ENCODE results near the gene ZNF358. TPM values are rescaled to one million over a fixed set of nuclear protein-coding genes. Genes with fewer than 3 reads are reported as not detected.

The ZNF358 gene
- total RNA-seq, 1 donor from 2014 or later = 87.6 TPM

DNA sequence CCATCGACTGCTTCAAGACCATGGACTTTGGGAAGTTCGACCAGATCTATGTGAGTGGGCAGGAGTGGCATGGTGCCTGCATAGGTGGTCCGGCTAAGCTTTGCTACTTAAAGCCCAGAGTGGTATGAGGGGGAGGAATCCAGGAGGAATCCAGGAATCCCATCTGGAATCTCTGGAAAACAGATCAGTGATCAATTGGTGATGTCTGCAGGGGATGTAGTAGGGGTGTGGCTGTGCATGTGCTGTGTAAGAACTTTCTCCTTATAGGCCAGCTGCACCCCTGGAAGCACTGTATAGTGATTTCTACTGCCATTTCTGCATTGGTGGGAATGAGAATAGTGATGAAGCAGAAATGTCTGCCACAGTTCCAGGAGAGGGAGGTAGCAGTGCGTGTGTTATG is 43.2 kb downstream of the ZNF358 start:
- no peak for DNase-seq (ENCODE audit: low spot score)

DNA sequence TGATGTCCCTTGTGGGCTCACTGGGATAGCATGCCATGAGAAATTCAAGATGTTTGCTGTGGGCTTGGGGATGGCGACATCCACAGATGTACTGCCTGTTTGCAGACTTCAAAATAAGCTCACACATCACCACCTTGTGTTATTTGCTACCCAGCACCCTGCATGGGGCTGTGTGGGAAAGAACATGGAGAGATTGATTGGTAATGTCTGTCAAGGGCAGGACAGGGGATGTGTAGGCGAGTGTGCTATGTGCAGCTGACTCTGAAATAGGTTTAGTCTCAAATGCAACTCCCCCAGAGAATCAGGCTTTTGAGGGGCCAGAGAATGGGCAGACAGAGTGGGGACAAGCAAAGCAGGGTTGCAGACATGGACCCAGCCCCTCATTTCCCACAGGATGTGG is 44.4 kb downstream of the ZNF358 start:
- DNase-seq (ENCODE audit: low spot score) = no peak

DNA sequence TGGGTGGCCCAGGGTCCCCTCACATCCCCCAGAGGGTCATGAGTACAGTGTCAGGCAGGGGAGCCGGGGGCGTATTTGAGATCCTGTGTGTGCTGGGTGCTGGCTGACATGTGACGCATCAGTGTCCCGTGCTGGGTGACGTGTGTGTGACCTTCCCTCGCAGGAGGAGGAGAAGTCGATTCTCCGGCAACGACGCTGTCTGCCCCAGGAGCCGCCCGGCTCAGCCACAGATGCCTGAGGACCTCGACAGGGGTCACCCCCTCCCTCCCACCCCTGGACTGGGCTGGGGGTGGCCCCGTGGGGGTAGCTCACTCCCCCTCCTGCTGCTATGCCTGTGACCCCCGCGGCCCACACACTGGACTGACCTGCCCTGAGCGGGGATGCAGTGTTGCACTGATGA is 45.4 kb downstream of the ZNF358 start:
- DNase-seq (ENCODE audit: low spot score) = no peak

DNA sequence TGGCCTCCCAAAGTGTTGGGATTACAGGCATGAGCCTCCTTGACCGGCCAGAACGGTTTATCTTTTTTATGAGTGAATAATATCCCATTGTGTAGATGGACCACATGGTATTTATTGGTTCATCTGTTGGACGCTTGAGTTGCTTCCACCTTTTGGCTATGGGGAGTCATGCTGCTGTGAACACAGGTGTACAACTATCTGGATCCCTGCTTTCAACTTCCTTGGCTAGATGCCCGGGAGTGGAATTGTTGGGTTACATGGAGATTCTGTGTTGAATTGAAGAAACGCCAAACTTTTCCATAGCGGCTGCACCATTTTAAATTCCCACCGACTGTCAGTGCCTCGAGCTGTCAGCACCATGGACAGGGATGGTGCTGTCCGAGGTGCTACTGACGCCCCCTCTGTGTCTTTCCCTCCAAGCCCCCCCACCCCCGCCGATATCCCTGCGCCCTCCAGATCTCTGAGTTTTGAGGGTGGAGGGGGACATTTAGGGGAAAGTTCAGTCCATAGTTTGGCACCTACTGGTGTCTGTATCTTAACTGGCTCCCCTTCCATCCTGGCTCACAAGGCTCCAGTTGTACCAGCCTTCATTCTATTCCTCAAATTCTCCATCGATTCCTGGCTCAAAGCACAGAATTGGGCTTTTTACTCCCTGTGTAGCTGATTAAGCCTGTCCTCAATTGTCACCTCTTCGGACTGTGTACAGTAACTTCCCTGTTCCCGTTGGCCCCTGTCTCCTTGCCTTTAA is 46.9 kb downstream of the ZNF358 start:
- no peak for DNase-seq (ENCODE audit: low spot score)

DNA sequence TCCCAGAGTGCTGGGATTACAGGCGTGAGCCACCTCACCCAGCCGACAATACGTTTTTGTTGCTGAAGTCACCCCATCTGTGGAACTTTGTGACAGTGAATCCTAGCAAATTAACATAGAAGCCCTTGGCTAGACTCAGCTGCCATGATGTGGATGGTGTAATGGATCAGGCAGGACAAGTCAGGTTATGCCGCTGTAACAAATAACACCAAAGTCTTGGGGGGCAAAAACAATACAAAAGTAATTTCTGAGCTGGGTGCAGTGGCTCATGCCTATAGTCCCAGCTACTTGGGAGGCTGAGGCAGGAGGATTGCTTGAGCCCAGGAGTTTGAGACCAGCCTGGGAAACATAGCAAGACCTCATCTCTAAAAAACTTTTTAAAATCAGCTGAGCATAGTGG is 49.0 kb downstream of the ZNF358 start:
- DNase-seq (ENCODE audit: low spot score) = no peak

DNA sequence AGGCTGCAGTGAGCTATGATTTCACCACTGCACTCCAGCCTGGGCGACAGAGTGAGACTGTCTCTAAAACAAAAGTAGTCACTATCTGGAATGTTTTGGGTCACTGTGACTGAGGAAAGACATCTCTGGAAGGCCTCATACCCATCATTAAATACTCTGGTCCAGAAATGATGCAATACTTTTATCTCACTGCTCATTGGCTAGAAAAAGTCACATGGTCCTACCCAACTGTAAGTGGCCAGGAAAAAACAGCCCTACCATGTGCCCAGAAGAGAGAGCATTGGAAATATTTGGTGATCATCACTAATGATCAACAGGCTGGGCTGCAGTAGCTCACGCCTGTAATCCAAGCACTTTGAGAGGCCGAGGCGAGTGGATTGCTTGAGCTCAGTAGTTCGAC is 49.4 kb downstream of the ZNF358 start:
- DNase-seq (ENCODE audit: low spot score) = no peak

Other genes starting within 250 kb of the ZNF358 start
- gene INSR, start 221.7 kb upstream of the ZNF358 start, total RNA-seq = 90.7 TPM
- 91.3 TPM for gene ARHGEF18, start 167.2 kb upstream of the ZNF358 start, total RNA-seq
- 8.2 TPM for gene PEX11G, start 27.1 kb upstream of the ZNF358 start, total RNA-seq
- 30.0 TPM for gene MCOLN1, start 6.5 kb downstream of the ZNF358 start, total RNA-seq
- gene PNPLA6, start 19.6 kb downstream of the ZNF358 start, total RNA-seq = 157 TPM
- gene CAMSAP3, start 79.8 kb downstream of the ZNF358 start, total RNA-seq = 61.3 TPM
- gene XAB2, start 113.4 kb downstream of the ZNF358 start, total RNA-seq = 45.8 TPM
- gene PET100, start 113.7 kb downstream of the ZNF358 start, total RNA-seq = 121 TPM
- 4.7 TPM for gene PCP2, start 117.6 kb downstream of the ZNF358 start, total RNA-seq
- gene STXBP2, start 121.0 kb downstream of the ZNF358 start, total RNA-seq = 215 TPM
- gene RETN, start 152.9 kb downstream of the ZNF358 start, total RNA-seq = not detected
- 0.14 TPM for gene MCEMP1, start 161.0 kb downstream of the ZNF358 start, total RNA-seq
- 115 TPM for gene TRAPPC5, start 164.7 kb downstream of the ZNF358 start, total RNA-seq
- 0.86 TPM for gene FCER2, start 186.0 kb downstream of the ZNF358 start, total RNA-seq
- 0.83 TPM for gene CLEC4G, start 216.0 kb downstream of the ZNF358 start, total RNA-seq
- gene CD209, start 231.4 kb downstream of the ZNF358 start, total RNA-seq = 7.5 TPM
- not detected for gene CLEC4M, start 247.1 kb downstream of the ZNF358 start, total RNA-seq

Measured in mucosa of gallbladder (tissue), 1 donor.